BJ (cell line): ENCODE results near the gene CDH22. TPM values are rescaled to one million over a fixed set of nuclear protein-coding genes. Genes with fewer than 3 reads are reported as not detected.

Experiments
- CTCF ChIA-PET: fragments of 350-600 bp; formaldehyde crosslinking; extraction: SDS; loops from one replicate; lab custom pipeline; 2021; ENCODE audit warnings: antibody characterized with exemption, inconsistent platforms; lab: Yijun Ruan, JAX
- POLR2A ChIA-PET: fragments of 300-600 bp; sonication (Branson Sonifier 250); formaldehyde crosslinking; extraction: SDS; loops from one replicate; lab custom pipeline; 2021; ENCODE audit warnings: antibody characterized with exemption; lab: Charles Lee
- DNase-seq: peaks from one replicate; pipeline ENCODE4 v3.0.0-alpha.2; 2011; ENCODE audit warnings: low read depth
- H3K27me3 ChIP-seq: 2 replicates; pipeline ENCODE4 v1.6.0; 2011; ENCODE audit warnings: low read length; ENCODE audit not compliant: control insufficient read depth, insufficient read depth
- H3K36me3 ChIP-seq: 2 replicates; pipeline ENCODE4 v1.5.1; 2011; ENCODE audit warnings: low read length; ENCODE audit not compliant: control insufficient read depth, insufficient read depth
- H3K4me3 ChIP-seq: 2 replicates; pipeline ENCODE4 v1.5.1; 2011; ENCODE audit warnings: low read depth, mild to moderate bottlenecking, control low read depth, low read length
- CTCF ChIP-seq: IDR thresholded peaks from 2 replicates; pipeline ENCODE4 v1.5.1; 2011; ENCODE audit warnings: low read depth, mild to moderate bottlenecking, control low read depth, inconsistent platforms, low read length, moderate library complexity; ENCODE audit not compliant: insufficient read depth
- polyA plus RNA-seq: library from polyadenylated mRNA; depleted of rRNA; stranded (reverse); fragments of >200 nt; gene quantifications from 2 replicates; pipeline ENCODE4 v1.2.3, GENCODE V29; 2011

CDH22 gene
- polyA plus RNA-seq, 1 experiment: not detected

GRCh38 chr20:46150943-46151342 lies 157.4 kb downstream of the CDH22 start:
- Histone ChIP-seq H3K27me3 (peaks cover 2% of the 10 kb centered on the region; the same call in 1 of the 2 replicates), H3K36me3 (no peaks in the 10 kb centered on the region; the same call in 1 of the 2 replicates), H3K4me3 (no peak overlapping the region)
- DNase-seq: no peak
- ChIA-PET CTCF (interaction anchor here (0.8 to 1.3 kb wide), 3 partner anchors 9 to 22 kb away, joined by 3 to 4 read pairs (median 3); no protein-coding TSS in a partner anchor), POLR2A (no interaction called here)
- TF ChIP-seq CTCF: no peak

- TF ChIP-seq CTCF: no peak
- peaks cover 2% of the 10 kb centered on the region; the same call in 1 of the 2 replicates for H3K27me3 ChIP-seq
- no peaks in the 10 kb centered on the region; the same call in 1 of the 2 replicates for H3K36me3 ChIP-seq
- no peak for DNase-seq
- ChIA-PET POLR2A (no interaction called here), CTCF (no interaction called here)
- no peak overlapping the region for H3K4me3 ChIP-seq
Observed at GRCh38 chr20:46148313-46149208, 159.7 kb downstream of the CDH22 start.

GRCh38 chr20:46145713-46146112 lies 162.6 kb downstream of the CDH22 start:
- POLR2A ChIA-PET: no interaction called here
- CTCF ChIA-PET: interaction anchor here (0.7 kb wide), 1 partner anchor 30 kb away, joined by 3 read pairs; no protein-coding TSS in a partner anchor
- H3K27me3 ChIP-seq: peaks cover 6% of the 10 kb centered on the region; the same call in 1 of the 2 replicates

GRCh38 chr20:46144432-46145025 lies 163.8 kb downstream of the CDH22 start:
- no peak for DNase-seq
- Histone ChIP-seq H3K27me3 (peaks cover 9% of the 10 kb centered on the region), H3K4me3 (no peak overlapping the region), H3K36me3 (no peaks in the 10 kb centered on the region; the same call in 1 of the 2 replicates)
- POLR2A ChIA-PET: no interaction called here
- CTCF ChIA-PET: interaction anchor here (0.5 to 0.9 kb wide), 2 partner anchors 12 to 55 kb away, joined by 3 read pairs; no protein-coding TSS in a partner anchor
- TF ChIP-seq CTCF: no peak

More at GRCh38 chr20:46145713-46146112, 162.6 kb downstream of the CDH22 start:
- no peak for TF ChIP-seq CTCF
- H3K36me3 ChIP-seq: no peaks in the 10 kb centered on the region; the same call in 1 of the 2 replicates
- DNase-seq: no peak
- no peak overlapping the region for H3K4me3 ChIP-seq

- no peak for TF ChIP-seq CTCF
- POLR2A ChIA-PET: no interaction called here
- CTCF ChIA-PET: no interaction called here
- no peaks in the 10 kb centered on the region for H3K36me3 ChIP-seq
- no peak overlapping the region for H3K4me3 ChIP-seq
- no peak for DNase-seq
- peaks cover 8% of the 10 kb centered on the region for H3K27me3 ChIP-seq
Observed at GRCh38 chr20:46142124-46142523, 166.2 kb downstream of the CDH22 start.
